ENCODE results near the gene WASL.
"Not testable (repeated sequence)": the region's sequence is repeated elsewhere in the genome, so short reads cannot be mapped to it uniquely, and the experiment has no call there.

Gene WASL

GRCh38 chr7:123653162-123653561 lies 95.6 kb downstream of the WASL start:
- no peak for DNase-seq

DNA sequence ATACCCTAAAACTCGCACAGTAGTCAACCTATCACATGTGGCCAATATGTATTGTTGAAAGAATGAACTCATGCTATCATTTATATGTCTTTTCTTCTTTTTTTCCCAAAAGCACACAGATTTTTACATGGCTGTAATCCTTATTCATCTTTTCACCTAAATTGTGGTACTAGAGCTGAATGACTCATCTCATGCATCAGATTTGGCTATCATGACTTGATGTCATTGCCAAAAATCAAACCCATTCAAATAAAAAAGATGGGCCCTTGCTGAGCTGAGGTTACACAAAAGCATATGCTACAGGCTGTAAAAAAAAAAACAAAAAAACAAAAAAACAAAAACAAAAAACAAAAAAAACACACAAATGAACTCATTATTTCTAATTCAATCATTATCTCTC lies 96.4 kb downstream of the WASL start:
- no peak for DNase-seq

- no peak for DNase-seq
Observed at GRCh38 chr7:123650595-123650994, 98.2 kb downstream of the WASL start.

GRCh38 chr7:123649964-123650363 lies 98.8 kb downstream of the WASL start:
- DNase-seq: no peak

DNA sequence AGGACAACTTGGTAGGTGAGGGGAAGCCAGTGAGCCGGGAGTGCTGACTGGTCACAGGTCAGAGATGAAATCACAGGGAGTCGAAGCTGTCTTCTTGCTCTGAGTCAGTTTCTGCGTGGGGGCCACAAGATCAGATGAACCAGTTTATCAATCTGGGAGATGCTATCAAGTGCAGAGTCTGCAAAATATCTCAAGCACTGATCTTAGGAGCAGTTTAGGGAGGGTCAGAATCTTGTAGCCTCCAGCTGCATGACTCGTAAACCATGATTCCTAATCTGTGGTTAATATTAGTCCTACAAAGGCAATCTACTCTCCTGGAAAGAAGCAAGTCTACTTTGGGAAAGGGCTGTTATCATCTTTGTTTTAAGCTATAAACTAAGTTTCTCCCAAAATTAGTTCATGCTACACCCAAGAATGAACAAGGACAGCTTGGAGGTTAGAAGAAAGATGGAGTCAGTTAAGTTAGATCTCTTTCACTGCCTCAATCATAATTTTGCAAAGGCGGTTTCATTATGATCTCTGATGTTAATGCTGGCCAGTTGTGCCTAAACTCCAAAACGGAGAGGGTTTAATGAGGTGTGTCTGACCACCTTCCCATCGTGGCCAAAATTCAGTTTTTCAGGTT lies 101.6 kb downstream of the WASL start:
- DNase-seq: no peak

GRCh38 chr7:123645516-123645915 lies 103.3 kb downstream of the WASL start:
- DNase-seq: no peak

DNA sequence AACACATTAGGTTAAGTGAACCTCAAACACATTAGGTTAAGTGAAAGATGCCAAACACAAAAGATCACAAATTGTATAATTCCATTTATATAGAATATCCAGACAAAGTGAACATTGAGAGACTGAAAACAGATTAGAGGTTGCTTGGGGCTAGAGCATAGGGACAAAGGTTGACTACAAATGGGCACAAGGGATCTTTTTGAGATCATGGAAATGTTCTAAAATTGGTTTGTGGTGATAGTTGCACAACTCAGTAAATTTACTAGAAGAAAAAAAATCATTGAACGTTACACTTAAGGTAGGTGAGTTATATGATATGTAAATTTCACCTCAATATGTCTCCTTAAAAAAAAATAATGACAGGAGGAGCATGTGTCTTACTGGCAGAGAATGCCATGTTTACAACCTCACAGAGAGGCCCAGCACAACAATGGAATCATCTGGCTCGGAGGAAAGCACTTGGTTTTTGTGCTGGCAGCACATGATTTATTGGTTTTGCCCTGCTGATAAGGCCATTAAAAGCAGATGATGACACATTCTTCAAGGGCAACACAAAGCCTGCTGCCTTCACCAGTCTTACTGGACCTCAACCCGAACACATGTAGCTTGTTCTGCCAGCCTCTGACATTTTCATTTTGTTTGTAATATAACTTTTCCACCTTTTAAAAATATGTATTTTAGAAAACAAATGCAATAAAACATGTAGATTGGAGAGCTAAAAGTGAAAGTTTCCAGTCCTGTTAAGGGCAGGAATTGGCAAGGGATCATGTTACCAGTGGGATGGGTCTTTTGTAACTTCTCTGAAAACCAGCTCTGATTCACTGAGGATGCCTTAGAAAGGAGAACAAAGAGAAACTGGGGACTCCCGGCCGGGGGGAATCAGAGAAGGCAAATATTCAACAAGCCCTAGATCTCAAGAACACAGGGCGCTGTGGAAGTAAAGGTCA lies 105.0 kb downstream of the WASL start:
- peak; percentile 47 to 62 for DNase-seq

- DNase-seq: no peak
Observed at GRCh38 chr7:123641901-123642300, 106.9 kb downstream of the WASL start.

- no peak for DNase-seq
Observed at GRCh38 chr7:123640583-123640982, 108.2 kb downstream of the WASL start.

- no peak for DNase-seq
Observed at GRCh38 chr7:123639631-123640030, 109.2 kb downstream of the WASL start.

DNA sequence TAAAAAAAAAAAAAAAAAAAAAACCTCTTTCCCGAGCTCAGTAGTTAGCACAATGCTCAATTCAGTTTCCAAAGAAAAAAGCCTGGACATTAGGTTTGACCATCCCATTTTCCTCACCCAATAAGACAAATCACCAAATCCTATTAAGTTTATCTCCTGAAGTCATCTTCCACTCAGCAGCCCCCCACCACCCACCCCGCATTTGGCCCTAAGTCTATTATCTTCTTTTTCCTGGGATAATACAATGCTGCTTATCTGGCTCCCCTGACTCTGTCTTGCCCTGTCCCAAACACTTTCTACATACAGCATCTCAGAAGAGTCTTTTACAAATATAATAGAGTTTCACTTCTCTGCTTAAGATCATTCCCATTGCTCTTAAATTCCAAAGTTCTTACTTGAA lies 110.9 kb downstream of the WASL start:
- no peak for DNase-seq

DNA sequence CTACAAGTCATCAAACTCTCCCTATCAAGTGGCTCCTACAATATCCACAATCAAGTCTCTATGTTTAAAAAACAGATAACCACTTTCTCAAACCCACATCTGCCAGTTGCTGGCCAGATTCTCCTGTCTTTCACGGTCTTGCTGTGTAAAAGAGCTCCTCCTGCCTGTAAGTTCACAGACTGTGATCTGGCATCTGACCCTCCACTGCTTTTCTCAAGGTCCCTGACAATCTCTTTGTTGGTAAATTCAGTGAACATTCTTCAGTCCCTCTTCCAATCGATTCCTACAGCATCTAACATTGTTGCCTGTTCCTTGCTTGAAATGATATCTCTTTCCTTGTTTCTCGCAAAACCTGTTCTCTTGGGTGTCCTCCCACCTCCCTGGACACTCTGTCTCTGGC lies 111.6 kb downstream of the WASL start:
- DNase-seq: no peak

DNA sequence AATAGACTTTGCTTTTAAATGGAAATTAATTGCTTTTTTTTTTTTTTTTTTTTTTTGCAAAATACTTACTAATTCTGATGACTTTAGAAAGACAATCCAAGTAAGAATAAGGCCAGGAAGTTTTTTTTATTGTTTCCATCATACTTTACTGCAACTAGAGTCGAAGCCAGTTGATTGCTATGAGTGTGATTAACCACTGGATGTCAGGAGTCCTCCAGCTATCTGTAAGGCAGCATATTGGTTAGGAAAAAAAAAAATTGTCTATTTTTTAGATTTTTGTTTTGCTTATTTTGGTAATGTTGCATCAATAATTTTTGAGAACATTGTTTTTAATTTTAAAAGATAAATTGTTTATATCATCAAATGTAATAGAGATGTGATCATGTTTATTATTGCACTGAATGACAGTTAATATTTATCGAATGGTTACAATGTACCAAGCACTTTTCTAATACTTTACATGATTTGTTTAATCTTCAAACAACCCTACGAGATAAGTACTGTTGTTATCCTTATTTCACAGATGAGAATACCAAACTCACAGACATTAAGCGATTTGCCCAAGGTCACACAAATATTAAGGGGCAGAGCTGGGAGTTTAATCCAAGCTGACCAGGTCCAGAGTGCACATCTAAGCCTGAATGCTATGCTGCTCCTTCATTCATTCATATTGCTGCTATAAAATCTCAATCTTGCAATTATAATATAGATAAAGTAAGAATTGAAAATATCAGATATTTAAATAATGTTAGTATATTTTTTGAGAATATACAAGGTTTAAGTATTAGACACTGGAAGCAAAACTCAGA lies 113.0 kb downstream of the WASL start:
- DNase-seq: peak in 1 of 2 experiments; percentile 18

- DNase-seq: not testable (repeated sequence)
Observed at GRCh38 chr7:123634011-123634573, 114.7 kb downstream of the WASL start.

GRCh38 chr7:123633553-123633952 lies 115.2 kb downstream of the WASL start:
- no peak for DNase-seq

DNA sequence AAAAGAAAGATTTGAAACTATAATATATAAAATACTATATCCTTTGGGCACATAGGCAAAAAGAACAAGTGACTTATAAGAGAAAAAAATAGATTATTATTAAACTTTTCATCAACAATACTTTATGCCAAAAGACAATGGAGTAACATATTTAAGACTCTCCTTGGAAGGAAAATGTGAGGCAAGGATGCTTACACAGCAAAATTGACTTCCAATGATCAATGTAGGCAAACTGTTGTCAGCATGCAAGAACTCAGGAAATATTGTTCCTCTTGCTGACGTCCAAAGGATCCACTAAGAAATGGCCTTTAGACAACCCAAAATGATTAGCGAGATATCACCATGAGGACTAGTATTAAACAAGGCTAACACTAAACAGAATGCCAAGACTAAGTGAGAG lies 116.0 kb downstream of the WASL start:
- no peak for DNase-seq
